ENCODE measurements around the gene MED23.

Gene MED23

GRCh38 chr6:131581523-131581922 lies 46.5 kb downstream of the MED23 start:
- H3K9me3 Mint-ChIP-seq: no peaks in the 10 kb centered on the region
- TF ChIP-seq CTCF (IDR thresholded peaks at IDR 0.05; ENCODE audit: unreplicated experiment in 3 of 3): no peak
- no peaks in the 10 kb centered on the region for H3K4me1 Mint-ChIP-seq
- H3K36me3 Mint-ChIP-seq (ENCODE audit: low read depth): peaks cover 44% of the 10 kb centered on the region
- no peak overlapping the region for H3K27ac Mint-ChIP-seq
- H3K4me3 Mint-ChIP-seq: no peak overlapping the region
- H3K27me3 Mint-ChIP-seq (ENCODE audit: low read depth): no peaks in the 10 kb centered on the region

- H3K4me3 Mint-ChIP-seq: no peak overlapping the region
- TF ChIP-seq CTCF (IDR thresholded peaks at IDR 0.05; ENCODE audit: unreplicated experiment in 3 of 3): no peak
- no peaks in the 10 kb centered on the region for H3K9me3 Mint-ChIP-seq
- no peak overlapping the region for H3K27ac Mint-ChIP-seq
- no peaks in the 10 kb centered on the region for H3K4me1 Mint-ChIP-seq
- H3K36me3 Mint-ChIP-seq (ENCODE audit: low read depth): peaks cover 41% of the 10 kb centered on the region
- no peaks in the 10 kb centered on the region for H3K27me3 Mint-ChIP-seq (ENCODE audit: low read depth)
Measured at GRCh38 chr6:131575834-131576478, 52.1 kb downstream of the MED23 start.

GRCh38 chr6:131574686-131575085 lies 53.4 kb downstream of the MED23 start:
- TF ChIP-seq CTCF (IDR thresholded peaks at IDR 0.05; ENCODE audit: unreplicated experiment in 3 of 3): no peak
- H3K4me3 Mint-ChIP-seq: no peak overlapping the region
- no peaks in the 10 kb centered on the region for H3K4me1 Mint-ChIP-seq
- H3K9me3 Mint-ChIP-seq: no peaks in the 10 kb centered on the region
- H3K36me3 Mint-ChIP-seq (ENCODE audit: low read depth): peaks cover 36% of the 10 kb centered on the region
- H3K27ac Mint-ChIP-seq: peak overlapping the region in 1 of 3 experiments; percentile 10
- no peaks in the 10 kb centered on the region for H3K27me3 Mint-ChIP-seq (ENCODE audit: low read depth)

GRCh38 chr6:131574133-131574532 lies 53.9 kb downstream of the MED23 start:
- TF ChIP-seq CTCF (IDR thresholded peaks at IDR 0.05; ENCODE audit: unreplicated experiment in 3 of 3): no peak
- Mint-ChIP-seq H3K36me3 (ENCODE audit: low read depth) (peaks cover 33% of the 10 kb centered on the region), H3K9me3 (no peaks in the 10 kb centered on the region), H3K4me3 (no peak overlapping the region), H3K4me1 (no peaks in the 10 kb centered on the region), H3K27ac (peak overlapping the region; percentile 2 to 17 (median 10)), H3K27me3 (ENCODE audit: low read depth) (no peaks in the 10 kb centered on the region)

GRCh38 chr6:131572686-131573415 lies 55.2 kb downstream of the MED23 start, which contains the start of gene ARG1:
Gene ARG1, plus strand, starts transcription at chr6:131573226. Its CDS starts 57 bp downstream, at chr6:131573283.
- no peak within 1 kb of the TSS for H3K4me3 Mint-ChIP-seq
- peak within 1 kb of the TSS; percentile 2 to 17 (median 10) for H3K27ac Mint-ChIP-seq
- peaks cover 26% of the 10 kb centered on the region for H3K36me3 Mint-ChIP-seq (ENCODE audit: low read depth)
- H3K4me1 Mint-ChIP-seq: no peaks in the 10 kb centered on the region
- H3K9me3 Mint-ChIP-seq: no peaks in the 10 kb centered on the region
- H3K27me3 Mint-ChIP-seq (ENCODE audit: low read depth): no peaks in the 10 kb centered on the region
- TF ChIP-seq CTCF (IDR thresholded peaks at IDR 0.05; ENCODE audit: unreplicated experiment in 3 of 3): no peak

Measured in nephron (organoid).